ENCODE measurements around the gene ZNF664. TPM values are rescaled to one million over a fixed set of nuclear protein-coding genes. Genes with fewer than 3 reads are reported as not detected.

The ZNF664 gene
- total and polyA plus RNA-seq, 2 of the 4 experiments (the other 2 are of a cell fraction), result 29.9 to 32.6 TPM

- TF ChIP-seq MAZ (IDR thresholded peaks at IDR 0.05; ENCODE audit: borderline replicate concordance, low read depth, low read length) (no peak), BHLHE40 (IDR thresholded peaks at IDR 0.05; ENCODE audit: low read depth, low read length) (no peak), CTCF (conservative IDR thresholded peaks at IDR 0.05; ENCODE audit: low read depth, low read length) (no peak), NFE2L2 (IDR thresholded peaks at IDR 0.05; ENCODE audit: low read depth, low read length) (no peak), MAFK (IDR thresholded peaks at IDR 0.05; ENCODE audit: low read depth, low read length) (no peak), MXI1 (IDR thresholded peaks at IDR 0.05; ENCODE audit: borderline replicate concordance, low read depth, low read length) (no peak), RAD21 (IDR thresholded peaks at IDR 0.05; ENCODE audit: low read length) (no peak), USF2 (IDR thresholded peaks at IDR 0.05; ENCODE audit: low read depth, low read length) (no peak), SMC3 (IDR thresholded peaks at IDR 0.05; ENCODE audit: low read depth, low read length) (no peak), CEBPB (IDR thresholded peaks at IDR 0.05; ENCODE audit: low read depth, low read length) (no peak; the same call in 1 of the 2 replicates), FOS (IDR thresholded peaks at IDR 0.05; ENCODE audit: low read depth, low read length) (no peak), RFX5 (IDR thresholded peaks at IDR 0.05; ENCODE audit: low read depth, low read length) (no peak), RCOR1 (IDR thresholded peaks at IDR 0.05; ENCODE audit: insufficient replicate concordance, low read length) (no peak), ELK1 (IDR thresholded peaks at IDR 0.05; ENCODE audit: borderline replicate concordance, low read depth, low read length) (no peak), CHD1 (IDR thresholded peaks at IDR 0.05; ENCODE audit: low read depth, low read length) (no peak), POLR2A (IDR thresholded peaks at IDR 0.05; ENCODE audit: low read depth, low read length) (no peak)
- DNase-seq, result no peak
- H3K27ac ChIP-seq (ENCODE audit: insufficient read depth, low read length), result no peak overlapping the region
- no peak overlapping the region for H2AFZ ChIP-seq (replicated peaks; ENCODE audit: low read length, poor library complexity)
- in situ Hi-C loops (cut with MboI; ENCODE audit: low sequenced_read_pairs), result no loop called here
- no peak overlapping the region for H3K23ac ChIP-seq (ENCODE audit: low read depth, low read length)
- no peak overlapping the region for H4K91ac ChIP-seq (ENCODE audit: insufficient read depth, low read depth, low read length)
- H2AK9ac ChIP-seq (replicated peaks; ENCODE audit: low read depth, low read length, poor library complexity), result no peak overlapping the region
- dilution Hi-C loops (cut with HindIII; ENCODE audit: low sequenced_read_pairs, unreplicated experiment), result no loop called here
- H3K4me2 ChIP-seq (ENCODE audit: low read depth, low read length), result no peak overlapping the region
- H3K9me1 ChIP-seq (ENCODE audit: insufficient read depth, low read length), result peaks cover 20% of the 10 kb centered on the region
- WGBS, 2 experiments (ENCODE audit: extremely low coverage in 2 of 2, insufficient read length in 1 of 2), result no CpG with 5 or more reads among the region's 2 CpGs
- H4K5ac ChIP-seq (ENCODE audit: low read depth, low read length), result no peak overlapping the region
- H3K27me3 ChIP-seq (ENCODE audit: control insufficient read depth, insufficient read depth, low read length), result no peaks in the 10 kb centered on the region
- H3K79me1 ChIP-seq (ENCODE audit: low read depth in 1 of 2, low read length in 2 of 2), result peaks cover 34 to 68% of the 10 kb centered on the region in 2 experiments
- H3K4me1 ChIP-seq (ENCODE audit: control insufficient read depth, insufficient read depth, low read length), result peaks cover 11% of the 10 kb centered on the region
- H4K20me1 ChIP-seq (ENCODE audit: insufficient read depth, low read length), result 0 out of 2 replicates have a peak, but pooled peaks cover 8% of the 10 kb centered on the region
- H3K14ac ChIP-seq (replicated peaks; ENCODE audit: low read depth, low read length), result no peak overlapping the region
- no peak overlapping the region for H2BK20ac ChIP-seq (ENCODE audit: low read depth, low read length)
- intact Hi-C loops (cut with micrococcal nuclease), result no loop called here
- ATAC-seq (ENCODE audit: low read depth), result no peak
- no peak overlapping the region for H4K8ac ChIP-seq (ENCODE audit: low read depth in 2 of 2, low read length in 2 of 2)
- ChIA-PET CTCF (interaction anchor here (1.1 kb wide), 1 partner anchor 41 kb away, joined by 3 read pairs; no protein-coding TSS in a partner anchor), POLR2A (ENCODE audit: unreplicated experiment) (no interaction called here)
- no peak overlapping the region for H3K4me3 ChIP-seq (ENCODE audit: insufficient read depth, low read depth, low read length)
- H3K9me3 ChIP-seq (ENCODE audit: control insufficient read depth, insufficient read depth, low read length), result no peaks in the 10 kb centered on the region
- no peak overlapping the region for H2BK120ac ChIP-seq (ENCODE audit: low read depth, low read length)
- H2BK5ac ChIP-seq (ENCODE audit: low read depth, low read length, poor library complexity, severe bottlenecking), result no peak overlapping the region
- no peak overlapping the region for H3K9ac ChIP-seq (ENCODE audit: low read depth, low read length)
- no peak overlapping the region for H3K56ac ChIP-seq (ENCODE audit: extremely low read depth, insufficient read depth, low read length)
- no TSS peak for BruUV-seq (replicated peaks)
- H3K4ac ChIP-seq (ENCODE audit: low read depth, low read length), result no peak overlapping the region
- H3K18ac ChIP-seq (ENCODE audit: low read depth, low read length), result no peak overlapping the region
- H2AK5ac ChIP-seq (ENCODE audit: low read depth, low read length), result no peak overlapping the region
- H2BK15ac ChIP-seq (ENCODE audit: low read depth, low read length), result no peak overlapping the region
- H3K36me3 ChIP-seq (ENCODE audit: control insufficient read depth, insufficient read depth, low read length), result peaks cover 17% of the 10 kb centered on the region
Observed at GRCh38 chr12:123991372-123991951, 18.4 kb downstream of the ZNF664 start.

All from IMR-90 (cell line).